Dedifferentiated amniotic fluid mesenchymal stem cell (primary cell): ENCODE results near the gene MON1A.
"Not testable (repeated sequence)": the region's sequence is repeated elsewhere in the genome, so short reads cannot be mapped to it uniquely, and the experiment has no call there.

Experiments
- DNase-seq: peaks from one replicate; pipeline ENCODE4 v3.0.0-alpha.2; 2016; ENCODE audit errors: extremely low spot score

Gene MON1A

DNA sequence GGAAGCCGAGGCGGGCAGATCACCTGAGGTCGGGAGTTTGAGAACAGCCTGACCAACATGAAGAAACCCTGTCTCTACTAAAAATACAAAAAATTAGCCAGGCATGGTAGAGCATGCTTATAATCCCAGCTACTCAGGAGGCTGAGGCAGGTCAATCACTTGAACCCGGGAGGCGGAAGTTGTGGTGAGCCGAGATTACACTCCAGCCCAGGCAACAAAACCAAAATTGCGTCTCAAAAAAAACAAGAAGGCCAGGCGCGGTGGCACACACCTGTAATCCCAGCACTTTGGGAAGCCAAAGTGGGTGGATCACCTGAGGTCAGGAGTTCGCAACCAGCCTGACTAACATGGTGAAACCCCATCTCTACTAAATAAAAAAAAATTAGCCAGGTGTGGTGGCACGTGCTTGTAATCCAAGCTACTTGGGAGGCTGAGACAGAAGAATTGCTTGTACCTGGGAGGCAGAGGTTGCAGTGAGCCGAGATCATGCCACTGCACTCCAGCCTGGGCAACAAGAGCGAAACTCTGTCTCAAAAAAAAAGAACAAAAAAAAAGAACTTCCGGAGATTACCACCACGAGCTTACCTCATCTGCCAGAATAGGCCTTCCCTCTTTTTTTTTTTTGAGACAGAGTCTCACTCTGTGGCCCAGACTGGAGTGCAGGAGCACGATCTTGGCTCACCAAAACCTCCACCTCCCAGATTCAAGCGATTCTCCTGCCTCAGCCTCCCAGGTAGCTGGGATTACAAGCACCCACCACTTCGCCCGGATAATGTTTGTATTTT lies 11.6 kb downstream of the MON1A start:
- not testable (repeated sequence) for DNase-seq

DNA sequence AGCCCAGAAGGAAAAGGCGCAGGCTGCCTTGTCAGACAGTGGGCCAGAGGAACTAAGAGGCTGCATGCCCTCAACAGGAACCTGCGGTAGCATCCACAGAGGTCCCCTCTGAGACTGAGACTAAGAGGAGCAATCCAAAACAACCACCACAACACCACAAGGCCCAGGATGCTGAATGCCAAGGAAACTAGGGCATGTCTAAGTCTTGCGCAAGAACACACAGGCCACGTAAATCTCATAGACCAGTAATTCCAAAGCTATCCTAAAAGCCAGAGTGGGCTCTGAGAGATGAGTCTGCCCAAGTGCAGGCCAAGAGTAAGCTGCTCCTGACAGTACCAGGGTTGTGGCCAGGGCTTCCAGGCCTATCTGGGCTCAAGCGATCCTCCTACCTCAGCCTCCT lies 12.9 kb downstream of the MON1A start:
- no peak for DNase-seq

DNA sequence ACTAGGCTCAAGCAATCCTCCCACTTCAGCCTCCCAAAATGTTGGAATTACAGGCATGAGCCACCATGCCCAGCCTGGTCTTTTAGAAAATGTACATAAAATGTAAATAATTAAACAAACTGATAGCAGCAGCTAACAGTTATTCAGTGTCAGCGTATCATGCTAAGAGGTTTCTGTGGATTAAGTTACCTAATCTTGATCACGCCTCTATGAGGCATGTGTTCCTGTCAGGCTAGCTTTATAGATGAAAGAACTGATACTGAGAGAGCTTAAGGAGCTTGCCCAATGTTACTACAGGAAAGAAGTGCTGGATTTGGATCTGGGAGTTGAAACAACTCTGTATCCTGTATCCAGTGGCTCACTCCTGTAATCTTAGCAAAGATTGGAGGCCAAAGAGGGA lies 14.7 kb downstream of the MON1A start:
- DNase-seq: no peak

DNA sequence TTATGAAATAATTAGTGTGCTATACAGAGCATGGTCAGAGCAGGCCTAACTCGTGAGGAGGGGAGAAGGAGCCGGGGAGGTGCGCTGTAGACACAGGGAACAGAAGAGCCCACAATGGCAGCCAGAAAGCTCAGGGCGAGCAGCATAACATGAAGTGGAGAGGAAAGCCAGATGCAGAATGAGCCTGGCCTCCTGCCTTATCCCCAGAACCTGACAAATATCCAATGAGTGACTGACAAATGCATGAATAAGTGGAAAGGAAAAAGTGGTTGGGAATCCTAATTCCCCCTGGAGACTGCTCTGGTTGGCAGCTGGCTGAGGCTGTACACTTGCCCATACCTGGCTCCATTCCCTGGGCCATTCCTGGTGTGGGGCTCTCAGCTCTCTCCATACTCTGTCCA lies 16.7 kb downstream of the MON1A start:
- no peak for DNase-seq

- no peak for DNase-seq
Observed at GRCh38 chr3:49911611-49912010, 18.0 kb downstream of the MON1A start.

DNA sequence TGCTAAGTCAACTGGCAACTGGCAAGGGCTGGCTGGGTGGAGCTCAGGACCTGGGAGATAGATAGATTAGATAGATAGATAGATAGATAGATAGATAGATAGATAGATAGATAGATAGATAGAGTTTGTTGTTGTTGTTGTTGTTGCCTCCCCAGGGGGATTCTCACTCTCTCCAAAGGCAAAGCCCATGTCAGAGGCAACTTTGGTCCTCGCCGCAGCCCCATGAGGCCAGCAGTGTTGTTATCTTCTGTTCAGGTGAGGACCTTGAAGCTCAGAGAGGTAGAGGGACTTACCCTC lies 18.5 kb downstream of the MON1A start:
- DNase-seq: no peak

DNA sequence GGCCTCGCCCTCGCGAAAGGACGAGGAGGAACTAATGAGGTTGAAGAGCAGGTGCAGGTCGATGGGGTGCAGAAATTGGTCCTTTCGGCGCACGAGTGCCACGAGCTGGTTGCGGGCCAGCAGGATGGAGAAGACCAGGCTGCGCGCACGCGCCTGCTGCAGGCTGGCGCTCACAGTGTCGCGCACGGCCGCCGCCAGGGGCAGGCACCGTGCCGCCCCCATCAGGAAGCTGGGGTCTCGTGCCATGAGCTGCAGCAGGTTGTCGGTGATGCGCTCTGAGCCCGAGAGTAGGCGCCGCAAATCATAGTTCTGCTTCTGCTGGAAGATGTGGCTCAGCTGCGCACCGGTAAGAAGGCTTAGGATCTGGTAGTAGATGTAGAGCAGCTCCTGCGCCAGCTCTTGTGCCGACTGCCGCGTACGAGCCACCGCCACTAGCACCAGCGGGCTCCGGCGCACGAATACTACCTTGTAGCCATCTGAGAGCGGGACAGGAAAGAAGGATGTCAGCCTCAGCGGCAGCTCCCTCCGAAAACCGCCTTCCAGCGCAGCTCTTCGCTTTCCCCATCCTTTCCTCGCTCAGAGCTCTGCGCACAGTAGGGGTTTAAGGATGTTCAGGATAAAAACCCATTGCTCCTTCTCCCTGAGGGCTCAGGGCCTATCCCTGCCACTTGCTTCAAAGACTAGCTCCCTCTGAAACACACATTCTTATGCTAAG lies 19.0 kb downstream of the MON1A start:
- no peak for DNase-seq

DNA sequence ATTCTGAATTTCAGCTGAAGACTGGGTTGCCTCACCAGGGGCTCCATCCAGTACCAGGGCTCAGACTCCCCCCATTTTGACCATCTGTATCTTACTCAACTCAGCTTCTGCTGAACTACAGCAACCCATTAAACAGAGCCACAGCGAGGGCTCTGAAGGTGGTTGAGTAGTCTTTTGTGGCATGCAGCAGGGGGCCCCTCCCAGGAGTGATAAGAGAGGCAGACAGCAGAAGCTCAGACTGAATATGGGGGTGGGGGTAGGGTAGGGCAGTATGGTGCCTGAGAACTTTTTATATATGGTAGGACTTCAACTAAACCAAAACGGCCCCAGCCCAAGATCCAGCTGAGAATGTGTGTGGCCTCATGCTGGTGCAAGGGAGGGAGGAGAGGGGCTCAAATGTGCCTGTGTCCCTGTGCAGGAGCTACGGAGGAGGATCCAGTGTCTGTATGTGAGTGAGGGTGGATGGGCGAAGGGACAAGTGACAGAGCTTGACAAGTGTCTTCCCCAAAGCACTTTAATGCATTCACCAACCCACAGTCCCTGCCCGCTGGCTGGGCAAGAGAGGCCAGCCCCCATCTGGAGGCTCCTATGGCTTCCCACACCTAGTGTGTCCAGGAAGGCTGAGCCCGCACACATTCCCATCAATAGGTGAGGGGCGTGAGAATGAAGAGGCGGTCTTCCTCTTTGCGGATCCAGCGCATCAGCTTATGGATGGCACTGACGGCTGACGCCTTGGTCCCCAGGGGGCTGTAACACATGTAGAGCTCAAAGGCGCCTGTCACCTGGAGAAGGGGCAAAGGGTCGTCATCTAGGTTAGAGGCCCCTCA lies 21.0 kb downstream of the MON1A start:
- no peak for DNase-seq

GRCh38 chr3:49906073-49906743 lies 23.4 kb downstream of the MON1A start:
- peak; percentile 36 for DNase-seq

DNA sequence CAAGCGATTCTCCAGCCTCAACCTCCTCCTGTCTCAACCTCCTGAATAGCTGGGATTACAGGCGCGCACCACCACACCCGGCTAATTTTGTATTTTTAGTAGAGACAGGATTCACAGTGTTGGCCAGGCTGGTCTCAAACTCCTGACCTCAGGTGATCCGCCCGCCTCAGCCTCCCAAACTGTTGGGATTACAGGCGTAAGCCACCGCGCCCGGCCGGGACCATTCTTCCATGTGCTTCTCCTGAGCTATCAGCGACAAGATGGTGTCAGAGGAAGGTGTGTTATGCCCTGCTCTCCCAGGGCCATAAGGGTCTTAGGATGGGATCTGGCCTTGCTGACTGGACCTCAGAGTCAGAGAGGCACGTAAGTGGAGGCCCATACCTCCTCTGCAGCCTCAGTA lies 25.2 kb downstream of the MON1A start:
- not testable (repeated sequence) for DNase-seq

- no peak for DNase-seq
Observed at GRCh38 chr3:49903451-49904424, 25.9 kb downstream of the MON1A start, which contains the start of gene MST1R. TSS of gene MST1R (minus strand) at chr3:49903873. CDS start at chr3:49903609, 264 bp downstream.

DNA sequence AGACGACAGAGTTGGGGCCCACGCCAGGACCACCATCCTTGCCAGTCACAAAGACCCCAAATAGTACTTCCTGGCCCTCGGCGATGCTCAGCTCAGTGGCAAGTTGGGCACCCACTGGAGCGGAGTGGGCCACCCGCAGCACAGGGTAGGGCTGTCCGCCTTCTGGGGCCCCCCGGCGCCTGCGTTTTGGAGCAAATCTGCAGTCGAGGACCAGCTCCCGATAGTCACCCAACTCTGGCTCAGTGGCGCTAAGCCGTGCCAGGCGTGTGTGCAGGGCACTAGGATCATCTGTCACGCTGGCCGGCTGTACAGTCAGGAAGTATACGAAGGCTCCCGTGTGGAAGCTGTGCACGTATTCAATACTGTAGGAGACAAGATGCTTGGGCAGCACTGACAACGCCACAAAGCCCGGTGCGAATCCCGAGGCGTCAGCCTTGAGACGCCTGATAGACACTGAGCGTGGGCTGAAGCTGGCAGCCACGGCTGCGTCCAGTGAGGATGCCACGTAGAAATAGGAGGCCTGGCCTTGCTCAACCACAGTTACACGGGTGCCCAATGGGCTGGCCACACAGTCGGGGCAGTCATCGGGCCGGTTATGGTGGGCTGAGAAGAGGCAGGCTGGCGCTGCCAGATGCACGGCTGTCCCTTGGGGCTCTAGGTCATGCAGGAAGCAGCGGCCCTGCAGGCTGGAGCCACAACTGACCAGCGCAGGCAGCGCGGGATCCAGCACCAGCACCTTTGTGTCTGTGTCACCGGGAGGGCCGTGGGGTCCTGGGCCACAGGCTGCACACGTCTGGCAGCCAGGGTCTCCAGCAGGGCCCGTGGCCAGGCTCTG lies 26.9 kb downstream of the MON1A start:
- no peak for DNase-seq

GRCh38 chr3:49901366-49902339 lies 28.0 kb downstream of the MON1A start:
- DNase-seq: no peak

- peak; percentile 24 for DNase-seq
Observed at GRCh38 chr3:49900491-49901153, 29.0 kb downstream of the MON1A start.

DNA sequence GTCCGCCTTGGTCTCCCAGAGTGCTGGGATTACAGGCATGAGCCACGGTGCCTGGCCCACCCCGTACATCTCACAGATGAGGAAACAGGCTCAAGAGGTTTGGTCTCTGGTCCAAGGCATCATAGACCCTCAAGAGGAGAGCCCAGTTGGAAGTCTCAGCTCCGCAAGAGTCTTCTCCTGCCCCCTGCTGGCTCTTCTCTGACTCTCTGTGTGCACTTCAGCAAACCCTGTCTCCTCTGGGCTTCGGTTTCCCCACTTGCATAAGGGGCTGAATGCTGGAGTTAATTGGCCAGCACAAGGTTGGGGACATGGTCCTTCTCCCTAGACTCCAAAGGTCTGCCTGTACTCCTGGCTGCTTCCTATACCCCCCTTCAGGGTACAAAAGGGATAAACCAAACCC lies 29.8 kb downstream of the MON1A start:
- no peak for DNase-seq

- no peak for DNase-seq
Observed at GRCh38 chr3:49898991-49899390, 30.6 kb downstream of the MON1A start.

GRCh38 chr3:49896345-49896744 lies 33.3 kb downstream of the MON1A start:
- DNase-seq: no peak

GRCh38 chr3:49895791-49896190 lies 33.8 kb downstream of the MON1A start:
- no peak for DNase-seq
